Femur (tissue), 1 donor: ENCODE data around the gene CHRM4.

Experiments
- DNase-seq: peaks from one replicate; pipeline ENCODE4 v3.0.0-alpha.2; 2017

CHRM4 gene

GRCh38 chr11:46391578-46392420, at the start of gene CHRM4:
TSS of gene CHRM4 (minus strand) at chr11:46391776. CDS start at chr11:46386557, 5,219 bp downstream.
- DNase-seq: no peak

DNA sequence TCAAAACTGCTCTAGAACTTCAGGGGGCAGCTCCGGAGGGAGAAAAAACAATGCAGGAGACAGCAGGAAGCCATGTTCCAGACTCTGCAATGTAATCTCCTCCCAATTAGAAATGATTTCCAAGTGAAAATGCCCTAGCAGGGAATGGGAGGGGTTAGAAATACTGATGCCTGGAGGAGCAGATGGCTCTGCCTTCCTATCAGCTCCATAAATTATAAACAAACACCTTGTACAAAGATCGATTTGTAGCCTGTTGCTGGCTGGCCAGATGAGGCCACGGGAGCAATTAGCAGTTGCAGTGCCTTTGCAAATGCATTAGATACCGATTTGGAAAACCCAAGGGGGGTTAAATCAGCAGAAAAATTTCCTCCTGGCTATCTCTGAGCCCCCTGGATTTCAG, 46.6 kb upstream of the CHRM4 start:
- no peak for DNase-seq

DNA sequence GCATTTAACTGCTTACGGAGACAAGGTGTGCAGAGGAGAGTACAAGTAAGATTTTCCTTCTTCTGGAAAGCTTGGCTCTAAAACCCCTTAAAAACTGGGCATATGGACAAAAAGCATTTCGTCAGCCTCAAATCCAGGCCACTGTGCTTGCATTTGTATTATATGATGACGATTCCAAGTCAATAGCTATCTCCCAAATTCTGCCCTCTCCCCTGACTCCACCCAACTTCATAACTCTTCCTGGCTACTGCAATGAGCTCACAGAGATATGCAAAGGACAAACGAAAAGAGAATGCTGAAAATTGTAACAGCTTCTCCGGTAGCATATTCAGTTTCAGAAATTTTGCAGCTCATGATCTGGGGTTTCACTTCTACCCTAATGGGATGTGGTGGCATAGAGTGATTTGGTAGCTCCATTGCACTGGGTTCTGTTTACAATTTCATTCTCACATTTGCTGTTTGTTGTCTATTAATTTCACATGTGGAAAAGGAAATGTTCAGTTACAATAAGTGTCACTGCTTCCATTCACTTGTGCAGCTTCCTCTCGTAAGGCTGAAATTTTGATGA, 45.6 kb upstream of the CHRM4 start:
- no peak for DNase-seq

DNA sequence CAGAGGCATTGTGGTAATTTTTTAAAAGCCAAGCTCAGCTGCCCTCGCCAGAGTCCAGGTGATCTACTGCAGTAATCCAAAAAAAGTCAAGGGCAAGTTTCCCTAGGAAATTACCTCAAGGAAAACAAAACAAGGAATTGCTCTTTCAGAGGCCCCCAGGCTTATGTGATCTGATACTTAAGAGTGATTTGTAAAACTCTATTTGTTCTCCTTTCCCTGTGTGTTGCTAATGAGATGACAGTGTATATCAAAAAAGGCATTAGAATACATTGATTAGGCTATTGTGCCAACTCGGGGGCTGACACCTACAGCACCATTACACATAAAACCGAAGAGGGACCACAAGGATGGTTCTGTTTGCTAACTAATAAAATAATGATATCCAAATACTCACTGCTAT, 44.5 kb upstream of the CHRM4 start:
- DNase-seq: no peak

- DNase-seq: no peak
Observed at GRCh38 chr11:46435679-46436078, 44.1 kb upstream of the CHRM4 start.

DNA sequence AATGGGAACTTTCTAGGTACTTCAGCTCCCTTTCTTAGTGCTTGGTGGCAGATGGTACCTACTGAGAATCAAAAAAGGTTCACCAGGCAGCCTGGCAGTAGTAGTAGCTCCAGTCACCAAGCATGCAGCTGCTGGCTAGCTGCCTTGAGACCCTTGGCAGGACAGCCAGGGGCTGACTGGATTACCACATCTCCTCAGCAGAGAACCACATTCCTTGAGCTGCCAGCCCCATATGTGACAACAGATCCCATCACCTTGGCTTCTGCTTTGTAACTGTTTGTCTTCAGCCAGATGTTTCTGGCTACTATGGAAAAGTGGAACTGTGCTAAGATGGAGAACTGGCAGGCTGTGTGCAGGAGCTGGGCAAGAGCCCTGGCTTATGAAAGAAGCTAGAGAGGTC, 39.6 kb upstream of the CHRM4 start:
- DNase-seq: no peak

DNA sequence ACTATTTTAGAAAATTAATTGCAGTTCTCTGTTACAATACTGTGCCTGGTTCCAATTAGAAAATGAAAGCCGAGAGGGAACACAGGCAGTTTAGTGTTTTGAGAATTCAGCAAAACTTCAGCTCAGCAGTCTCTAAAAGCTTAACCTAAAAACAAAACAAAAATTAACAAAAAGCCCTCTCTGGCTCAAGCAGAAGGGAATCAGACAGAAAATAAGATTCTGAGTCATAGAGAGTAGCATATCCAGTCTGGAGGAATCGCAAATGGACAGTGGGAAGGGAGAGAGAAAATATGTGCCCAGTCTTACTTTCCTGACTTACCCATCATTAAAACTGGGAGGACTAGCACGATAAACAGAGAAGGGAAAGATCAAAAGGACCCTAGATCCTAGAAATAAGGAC, 38.1 kb upstream of the CHRM4 start:
- no peak for DNase-seq

GRCh38 chr11:46427364-46427763, 35.8 kb upstream of the CHRM4 start:
- DNase-seq: no peak

GRCh38 chr11:46426233-46426991, 34.8 kb upstream of the CHRM4 start:
- DNase-seq: no peak

DNA sequence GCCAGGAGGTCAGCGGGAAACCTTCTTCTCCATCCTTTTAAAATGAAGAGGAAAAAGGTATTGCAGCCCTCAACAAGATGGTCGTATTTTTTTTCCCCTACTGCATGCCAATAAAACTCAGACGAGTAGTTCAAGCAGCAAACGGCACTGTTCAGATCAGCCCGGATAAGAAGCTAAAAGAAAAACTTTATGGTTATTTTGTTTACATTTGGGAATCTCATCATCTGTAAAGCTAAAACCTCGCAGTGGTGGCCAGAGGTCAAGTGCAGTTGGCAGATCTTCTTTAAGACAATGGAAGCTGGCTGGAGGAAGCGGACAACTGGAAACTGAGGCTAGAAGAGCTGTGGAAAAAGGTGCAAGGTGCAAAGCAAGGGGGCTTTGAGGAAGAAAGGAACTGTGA, 31.0 kb upstream of the CHRM4 start:
- no peak for DNase-seq

- no peak for DNase-seq
Observed at GRCh38 chr11:46421257-46421880, 29.8 kb upstream of the CHRM4 start.

DNA sequence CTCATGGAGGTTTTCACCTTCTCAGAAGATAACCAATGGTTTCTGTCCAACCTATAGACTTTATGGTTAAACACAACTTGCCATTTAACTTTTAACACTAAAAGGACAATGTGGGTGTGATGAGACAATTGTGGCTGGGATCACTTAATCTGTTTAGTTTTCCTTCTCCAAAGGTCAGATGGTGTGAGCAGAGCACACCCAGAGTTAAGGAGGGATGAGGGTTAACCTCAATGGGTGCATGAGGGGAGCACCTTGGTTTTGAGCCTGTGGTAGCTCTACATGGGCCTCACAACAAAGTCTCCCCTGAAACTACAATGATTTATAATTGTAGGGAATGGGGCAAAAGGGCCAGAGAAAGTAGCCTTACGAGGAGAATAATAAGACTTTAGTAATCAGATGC, 28.9 kb upstream of the CHRM4 start:
- DNase-seq: no peak

- DNase-seq: no peak
Observed at GRCh38 chr11:46418751-46419150, 27.2 kb upstream of the CHRM4 start.

- DNase-seq: no peak
Observed at GRCh38 chr11:46417711-46418110, 26.1 kb upstream of the CHRM4 start.

DNA sequence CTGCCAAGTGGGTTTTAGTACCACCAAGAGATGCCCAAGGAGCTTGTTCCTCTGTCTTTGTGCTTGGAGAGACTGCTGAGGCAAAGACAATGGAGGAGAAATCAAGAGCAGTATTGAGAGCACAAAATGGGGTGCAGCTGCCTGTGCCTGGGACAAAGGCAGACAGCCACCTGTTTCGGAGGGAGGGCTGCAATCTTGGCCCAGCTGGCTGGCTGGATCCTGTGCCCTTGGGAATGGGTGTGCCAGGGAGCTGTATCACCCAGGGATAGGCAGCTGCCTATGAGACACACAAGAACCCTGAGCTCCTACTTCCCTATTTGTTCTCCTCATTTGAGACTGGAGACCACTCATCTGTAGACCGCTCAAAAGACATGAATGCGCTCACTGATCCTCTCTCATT, 23.3 kb upstream of the CHRM4 start:
- DNase-seq: no peak

- DNase-seq: no peak
Observed at GRCh38 chr11:46414466-46414796, 22.9 kb upstream of the CHRM4 start.

GRCh38 chr11:46413760-46414465, 22.3 kb upstream of the CHRM4 start:
- no peak for DNase-seq

GRCh38 chr11:46410021-46410420, 18.4 kb upstream of the CHRM4 start:
- DNase-seq: no peak

GRCh38 chr11:46408407-46408986, 16.9 kb upstream of the CHRM4 start:
- no peak for DNase-seq

- DNase-seq: no peak
Observed at GRCh38 chr11:46407635-46408034, 16.1 kb upstream of the CHRM4 start.

- no peak for DNase-seq
Observed at GRCh38 chr11:46404476-46405017, 13.0 kb upstream of the CHRM4 start.
